A549 (cell line): Measurements from ENCODE around the gene ERGIC1.
A peak's percentile ranks its signal among the peaks of the same experiment; 100 is the strongest.

Experiments
- NR3C1 ChIP-seq: fragments of >200 bp; sonication (Bioruptor Twin); formaldehyde crosslinking; IDR thresholded peaks from 3 replicates; pipeline ENCODE4 v1.6.1; 2017
- RAD21 ChIP-seq, 2 experiments: fragments of >200 bp in 1 of 2; sonication (Bioruptor Twin) in 1 of 2; formaldehyde crosslinking in 1 of 2; IDR thresholded peaks in 1 of 2; conservative IDR thresholded peaks in 1 of 2; 2 replicates in 1 of 2; 3 replicates in 1 of 2; pipeline ENCODE4 v1.6.1; 2012 to 2018; ENCODE audit warnings: inconsistent platforms in 1 of 2
- TP53 ChIP-seq: fragments of 250-450 bp; sonication (Bioruptor Pico); IDR thresholded peaks from 2 replicates; pipeline ENCODE4 v1.5.0; 2021; ENCODE audit warnings: mild to moderate bottlenecking, moderate library complexity
- TF ChIP-seq, protein P1 (sequence below): fragments of 200-600 bp; sonication (generic); IDR thresholded peaks from 2 replicates; pipeline ENCODE4 v1.6.1; 2016; ENCODE audit warnings: antibody characterized with exemption, mild to moderate bottlenecking, moderate library complexity
- TF ChIP-seq, protein P2 (sequence below): fragments of >200 bp; sonication (Bioruptor Twin); formaldehyde crosslinking; IDR thresholded peaks from 3 replicates; pipeline ENCODE4 v1.5.1; 2016

DNA sequence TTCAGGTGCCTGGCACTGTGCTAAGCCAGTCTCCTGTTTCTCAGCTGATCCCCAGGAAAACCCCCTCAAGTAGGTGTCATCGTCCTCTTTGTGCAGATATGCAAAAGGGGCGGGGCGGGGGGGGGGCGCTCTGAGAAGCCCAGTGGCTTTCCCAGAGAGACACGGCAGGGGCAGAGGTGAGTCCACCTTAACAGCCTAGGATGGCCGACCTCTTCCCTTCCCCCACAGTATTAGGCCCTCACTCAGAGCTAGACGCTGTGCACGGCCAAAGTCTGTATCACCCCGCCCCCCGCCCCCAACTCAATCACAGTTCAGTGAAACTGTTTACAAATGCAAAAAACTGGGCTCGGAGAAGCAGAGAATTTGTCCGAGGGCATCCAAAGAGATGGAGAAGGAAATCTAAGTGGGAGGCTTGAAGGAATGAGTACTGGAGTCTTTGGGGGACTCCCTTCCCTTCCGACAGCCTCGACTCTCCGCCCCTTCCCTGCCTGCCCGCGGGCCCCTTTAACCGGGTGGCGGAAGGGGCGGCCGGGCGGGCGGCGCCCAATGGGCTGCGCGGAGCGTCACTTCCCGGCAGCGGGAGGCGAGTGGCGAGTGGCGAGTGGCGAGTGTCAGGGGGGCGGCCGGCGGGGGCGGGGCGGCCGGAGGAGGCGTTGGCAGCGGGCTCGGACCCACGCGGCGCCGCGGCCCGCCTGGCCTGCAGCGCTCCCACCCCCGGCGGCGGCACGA, at the start of gene ERGIC1:
- TF ChIP-seq RAD21 (conservative IDR thresholded peaks at IDR 0.05 in 1 of 2, IDR thresholded peaks at IDR 0.05 in 1 of 2) (0 out of 5 replicates have a peak, but pooled peaks of 1 of the 2 experiments have one; percentile 9), NR3C1 (no peak), TP53 (CRISPR knock-in tag) (no peak)
- TF ChIP-seq, protein P1, sequence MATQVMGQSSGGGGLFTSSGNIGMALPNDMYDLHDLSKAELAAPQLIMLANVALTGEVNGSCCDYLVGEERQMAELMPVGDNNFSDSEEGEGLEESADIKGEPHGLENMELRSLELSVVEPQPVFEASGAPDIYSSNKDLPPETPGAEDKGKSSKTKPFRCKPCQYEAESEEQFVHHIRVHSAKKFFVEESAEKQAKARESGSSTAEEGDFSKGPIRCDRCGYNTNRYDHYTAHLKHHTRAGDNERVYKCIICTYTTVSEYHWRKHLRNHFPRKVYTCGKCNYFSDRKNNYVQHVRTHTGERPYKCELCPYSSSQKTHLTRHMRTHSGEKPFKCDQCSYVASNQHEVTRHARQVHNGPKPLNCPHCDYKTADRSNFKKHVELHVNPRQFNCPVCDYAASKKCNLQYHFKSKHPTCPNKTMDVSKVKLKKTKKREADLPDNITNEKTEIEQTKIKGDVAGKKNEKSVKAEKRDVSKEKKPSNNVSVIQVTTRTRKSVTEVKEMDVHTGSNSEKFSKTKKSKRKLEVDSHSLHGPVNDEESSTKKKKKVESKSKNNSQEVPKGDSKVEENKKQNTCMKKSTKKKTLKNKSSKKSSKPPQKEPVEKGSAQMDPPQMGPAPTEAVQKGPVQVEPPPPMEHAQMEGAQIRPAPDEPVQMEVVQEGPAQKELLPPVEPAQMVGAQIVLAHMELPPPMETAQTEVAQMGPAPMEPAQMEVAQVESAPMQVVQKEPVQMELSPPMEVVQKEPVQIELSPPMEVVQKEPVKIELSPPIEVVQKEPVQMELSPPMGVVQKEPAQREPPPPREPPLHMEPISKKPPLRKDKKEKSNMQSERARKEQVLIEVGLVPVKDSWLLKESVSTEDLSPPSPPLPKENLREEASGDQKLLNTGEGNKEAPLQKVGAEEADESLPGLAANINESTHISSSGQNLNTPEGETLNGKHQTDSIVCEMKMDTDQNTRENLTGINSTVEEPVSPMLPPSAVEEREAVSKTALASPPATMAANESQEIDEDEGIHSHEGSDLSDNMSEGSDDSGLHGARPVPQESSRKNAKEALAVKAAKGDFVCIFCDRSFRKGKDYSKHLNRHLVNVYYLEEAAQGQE = no peak
- TF ChIP-seq, protein P2, sequence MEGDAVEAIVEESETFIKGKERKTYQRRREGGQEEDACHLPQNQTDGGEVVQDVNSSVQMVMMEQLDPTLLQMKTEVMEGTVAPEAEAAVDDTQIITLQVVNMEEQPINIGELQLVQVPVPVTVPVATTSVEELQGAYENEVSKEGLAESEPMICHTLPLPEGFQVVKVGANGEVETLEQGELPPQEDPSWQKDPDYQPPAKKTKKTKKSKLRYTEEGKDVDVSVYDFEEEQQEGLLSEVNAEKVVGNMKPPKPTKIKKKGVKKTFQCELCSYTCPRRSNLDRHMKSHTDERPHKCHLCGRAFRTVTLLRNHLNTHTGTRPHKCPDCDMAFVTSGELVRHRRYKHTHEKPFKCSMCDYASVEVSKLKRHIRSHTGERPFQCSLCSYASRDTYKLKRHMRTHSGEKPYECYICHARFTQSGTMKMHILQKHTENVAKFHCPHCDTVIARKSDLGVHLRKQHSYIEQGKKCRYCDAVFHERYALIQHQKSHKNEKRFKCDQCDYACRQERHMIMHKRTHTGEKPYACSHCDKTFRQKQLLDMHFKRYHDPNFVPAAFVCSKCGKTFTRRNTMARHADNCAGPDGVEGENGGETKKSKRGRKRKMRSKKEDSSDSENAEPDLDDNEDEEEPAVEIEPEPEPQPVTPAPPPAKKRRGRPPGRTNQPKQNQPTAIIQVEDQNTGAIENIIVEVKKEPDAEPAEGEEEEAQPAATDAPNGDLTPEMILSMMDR = no peak
